ENCODE measurements around the gene NR2F2.

The NR2F2 gene

GRCh38 chr15:96353930-96354730 is 23.6 kb downstream of the NR2F2 start:
- DNase-seq (ENCODE audit: low read depth): no peak

DNA sequence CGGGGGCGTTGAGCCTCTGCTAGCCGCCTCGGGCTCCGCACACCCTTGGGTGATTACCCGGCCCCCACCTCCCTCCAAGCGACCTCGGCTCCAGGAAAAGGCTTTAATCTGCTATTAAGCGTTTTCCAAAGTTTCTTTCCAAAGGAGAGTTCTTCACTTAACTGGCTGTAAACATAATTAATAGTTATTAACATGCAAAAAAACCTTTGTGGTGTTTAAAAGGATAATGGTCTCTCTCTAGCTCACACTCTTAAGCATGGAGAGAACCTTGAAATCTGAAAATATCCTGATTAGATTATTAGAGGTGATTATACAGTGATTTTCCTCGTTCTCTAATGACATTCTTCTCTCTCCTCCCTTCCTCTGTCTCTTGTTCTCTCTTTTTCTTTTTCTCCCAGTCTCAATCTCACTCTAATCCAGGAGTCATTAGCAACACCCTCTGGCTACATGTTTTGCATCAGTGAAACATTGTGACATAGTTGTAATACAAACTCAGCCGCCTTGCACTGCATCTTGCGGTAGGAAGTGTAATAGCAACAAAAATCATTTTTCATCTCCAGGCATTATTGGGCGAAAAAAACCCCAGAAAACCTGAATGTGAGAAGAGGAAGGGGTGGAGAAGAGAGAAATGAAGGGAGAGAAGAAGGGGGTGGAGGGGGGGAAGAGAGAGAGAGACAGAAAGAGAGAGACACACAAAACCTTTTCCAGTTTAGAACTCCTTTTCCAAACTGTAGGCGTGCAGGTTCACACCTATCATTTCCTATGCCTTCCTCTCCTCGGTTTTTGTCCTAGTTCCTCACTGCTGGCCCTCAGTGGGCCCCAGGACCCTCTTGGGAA is 24.4 kb downstream of the NR2F2 start:
- DNase-seq (ENCODE audit: low read depth): no peak

- no peak for DNase-seq (ENCODE audit: low read depth)
These were observed 25.2 kb downstream of the NR2F2 start for GRCh38 chr15:96355568-96356187.

DNA sequence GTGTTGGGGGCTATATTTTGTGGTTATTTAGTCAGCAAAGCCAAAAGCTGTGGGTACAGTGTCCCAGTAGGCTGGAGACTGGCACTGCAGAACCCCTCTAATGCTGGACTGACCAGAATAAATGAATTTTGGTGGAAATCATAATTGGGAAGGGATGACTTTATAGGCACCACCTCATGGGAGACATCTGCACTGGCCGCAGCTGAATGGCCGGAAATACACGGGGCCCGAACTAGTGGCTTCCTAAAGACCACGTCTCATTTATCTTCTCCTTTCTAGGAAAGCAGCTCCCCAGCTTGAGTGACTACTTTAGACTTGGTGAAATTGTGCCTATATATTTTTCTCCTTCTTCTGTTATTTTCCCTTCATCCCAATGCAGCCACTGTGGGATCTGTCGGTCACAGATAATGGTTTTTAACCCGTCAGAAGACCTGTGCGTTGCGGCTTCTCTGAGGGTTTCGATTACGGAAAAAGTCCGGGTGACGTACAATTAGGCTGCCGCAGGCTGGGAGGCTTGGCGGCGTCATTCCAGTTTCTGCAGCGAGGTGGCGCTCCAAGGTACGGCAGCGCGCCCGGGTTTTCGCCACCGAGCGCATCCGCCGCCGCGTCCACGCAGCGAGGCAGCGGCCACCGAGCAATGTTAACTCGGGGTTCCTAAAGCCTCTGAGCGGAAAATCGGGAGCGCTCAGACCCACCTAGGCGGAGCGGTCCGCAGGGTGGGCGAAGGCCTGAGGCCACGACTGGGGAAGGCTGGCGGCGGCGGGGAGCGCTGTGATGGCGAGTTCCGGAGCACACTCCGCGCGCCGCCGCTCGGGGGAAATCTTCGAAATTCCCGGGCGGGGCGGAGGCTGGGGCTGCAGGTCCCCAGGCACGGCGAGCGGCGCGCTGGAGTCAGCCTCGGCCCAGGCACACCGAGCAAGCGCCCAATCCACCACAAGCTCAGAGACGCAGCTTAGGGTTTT is 26.3 kb downstream of the NR2F2 start:
- peak; percentile 62 for DNase-seq (ENCODE audit: low read depth)

DNA sequence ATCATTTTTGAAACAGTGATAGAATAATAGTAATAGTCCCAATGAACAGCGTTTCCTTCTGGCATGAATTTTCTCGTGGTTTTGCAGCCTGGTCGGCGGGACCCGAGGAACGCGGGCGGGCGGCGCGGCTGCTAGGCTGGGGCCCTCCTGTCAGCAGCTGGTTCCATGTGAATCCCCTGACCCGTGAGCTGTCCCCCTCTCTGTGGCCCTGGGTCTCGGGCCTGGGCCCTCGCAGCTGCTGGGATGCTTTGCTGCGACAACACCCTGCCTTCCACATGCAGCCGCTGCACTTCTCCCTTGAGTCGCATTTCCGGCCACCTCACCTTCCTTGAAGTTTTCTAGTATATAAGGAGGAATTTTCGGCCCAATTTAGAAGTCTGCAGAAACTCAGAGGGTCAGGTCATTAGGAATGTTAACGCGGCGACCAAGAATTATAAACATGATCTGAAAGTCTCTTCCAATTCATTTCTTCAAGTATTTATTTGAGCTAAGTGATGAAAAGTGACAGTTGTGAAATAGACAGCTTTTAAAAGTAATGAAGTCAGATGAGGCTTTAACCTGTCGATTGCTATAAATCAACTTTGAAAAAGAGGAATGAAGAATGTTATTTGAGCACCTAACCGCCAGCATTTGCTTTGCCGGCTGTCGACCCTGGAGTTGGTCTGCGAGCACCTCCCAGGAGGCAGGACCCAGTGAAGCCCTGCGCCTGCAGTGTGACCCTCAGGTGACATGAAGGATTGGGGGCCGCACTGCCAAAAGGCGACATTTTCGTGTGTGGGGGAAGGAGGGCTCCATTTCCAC is 27.7 kb downstream of the NR2F2 start:
- DNase-seq (ENCODE audit: low read depth): no peak

- no peak for DNase-seq (ENCODE audit: low read depth)
These were observed 28.5 kb downstream of the NR2F2 start for GRCh38 chr15:96358821-96359615.

DNA sequence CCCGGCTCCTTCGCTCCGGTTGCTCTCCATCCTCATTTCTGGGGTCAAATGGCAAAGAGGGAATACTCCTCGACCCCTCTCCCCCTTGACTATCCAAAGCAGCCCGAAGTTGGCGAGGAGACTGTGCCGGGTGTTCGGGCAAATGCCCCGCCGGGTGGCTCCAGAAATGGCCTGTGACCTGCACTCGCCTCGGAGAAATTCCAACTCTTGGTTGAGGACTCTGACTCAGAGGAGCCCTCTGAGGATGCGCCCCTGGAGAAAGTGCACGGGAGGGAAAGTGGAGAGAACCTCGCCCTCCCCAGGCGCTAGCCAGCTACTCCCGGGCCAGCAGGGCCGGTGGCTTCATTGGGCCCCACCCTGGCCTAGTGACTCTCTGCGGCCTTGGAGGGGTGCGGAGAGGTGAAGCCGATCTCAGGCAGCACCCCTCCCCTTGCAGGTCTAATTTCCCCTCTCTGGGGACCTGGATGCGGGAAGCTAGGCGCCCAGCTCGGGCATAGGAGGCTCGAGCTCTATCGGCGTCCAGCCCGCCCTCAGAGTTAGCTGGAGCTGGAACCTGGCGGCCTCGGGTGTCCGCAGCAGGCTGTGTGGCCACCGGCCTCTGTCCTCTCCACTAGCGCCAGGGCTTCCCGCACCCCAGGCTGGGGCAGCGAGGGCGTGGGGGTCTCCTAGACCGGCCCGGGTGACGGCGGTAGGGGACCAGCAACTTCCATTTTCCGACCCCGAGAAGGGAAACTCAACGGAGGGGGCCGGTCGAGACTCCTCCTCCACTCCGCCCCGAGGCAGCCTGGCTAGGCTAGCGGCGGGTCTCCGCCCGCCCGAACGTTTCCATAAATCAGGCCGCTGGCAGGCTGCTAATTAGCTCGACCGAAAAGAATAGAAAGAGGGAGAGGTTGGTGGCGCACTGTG is 29.4 kb downstream of the NR2F2 start:
- no peak for DNase-seq (ENCODE audit: low read depth)

GRCh38 chr15:96360581-96361308 is 30.2 kb downstream of the NR2F2 start:
- DNase-seq (ENCODE audit: low read depth): no peak

GRCh38 chr15:96361309-96362010 is 31.0 kb downstream of the NR2F2 start:
- DNase-seq (ENCODE audit: low read depth): no peak

DNA sequence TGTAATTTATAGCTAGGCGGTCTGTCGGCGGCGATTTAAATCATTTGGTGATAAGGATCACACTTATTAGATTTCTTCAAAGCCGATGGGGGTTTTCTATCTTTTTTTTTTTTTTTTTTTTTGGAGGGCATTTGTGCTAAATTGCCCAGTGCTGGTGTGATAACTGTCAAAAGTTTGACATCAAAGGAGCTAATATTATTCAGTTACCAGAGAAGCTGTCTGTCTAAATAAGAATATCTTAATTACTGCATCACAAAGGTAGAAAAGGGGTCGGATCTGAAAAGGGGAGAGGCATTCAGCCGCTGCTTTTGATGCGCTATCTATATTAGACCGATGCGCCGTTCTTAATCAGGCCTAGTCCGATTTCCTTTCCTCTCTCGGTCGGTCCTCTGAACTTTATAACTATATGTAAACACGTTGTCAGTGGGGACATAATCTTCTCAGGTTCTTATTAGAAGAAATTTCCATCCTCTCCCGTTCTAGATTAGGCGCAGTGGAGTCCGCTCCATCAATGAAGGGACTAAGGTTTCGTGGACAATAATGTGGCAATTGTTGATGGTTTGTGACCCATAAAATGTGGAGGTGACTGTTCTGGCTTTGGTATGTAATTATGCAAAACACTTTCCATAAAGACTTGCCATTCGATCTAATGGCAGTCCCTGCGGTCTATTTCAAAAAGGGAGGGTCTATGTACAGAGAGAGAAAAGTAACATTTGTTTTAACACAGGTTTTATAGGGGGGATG is 31.7 kb downstream of the NR2F2 start:
- no peak for DNase-seq (ENCODE audit: low read depth)

DNA sequence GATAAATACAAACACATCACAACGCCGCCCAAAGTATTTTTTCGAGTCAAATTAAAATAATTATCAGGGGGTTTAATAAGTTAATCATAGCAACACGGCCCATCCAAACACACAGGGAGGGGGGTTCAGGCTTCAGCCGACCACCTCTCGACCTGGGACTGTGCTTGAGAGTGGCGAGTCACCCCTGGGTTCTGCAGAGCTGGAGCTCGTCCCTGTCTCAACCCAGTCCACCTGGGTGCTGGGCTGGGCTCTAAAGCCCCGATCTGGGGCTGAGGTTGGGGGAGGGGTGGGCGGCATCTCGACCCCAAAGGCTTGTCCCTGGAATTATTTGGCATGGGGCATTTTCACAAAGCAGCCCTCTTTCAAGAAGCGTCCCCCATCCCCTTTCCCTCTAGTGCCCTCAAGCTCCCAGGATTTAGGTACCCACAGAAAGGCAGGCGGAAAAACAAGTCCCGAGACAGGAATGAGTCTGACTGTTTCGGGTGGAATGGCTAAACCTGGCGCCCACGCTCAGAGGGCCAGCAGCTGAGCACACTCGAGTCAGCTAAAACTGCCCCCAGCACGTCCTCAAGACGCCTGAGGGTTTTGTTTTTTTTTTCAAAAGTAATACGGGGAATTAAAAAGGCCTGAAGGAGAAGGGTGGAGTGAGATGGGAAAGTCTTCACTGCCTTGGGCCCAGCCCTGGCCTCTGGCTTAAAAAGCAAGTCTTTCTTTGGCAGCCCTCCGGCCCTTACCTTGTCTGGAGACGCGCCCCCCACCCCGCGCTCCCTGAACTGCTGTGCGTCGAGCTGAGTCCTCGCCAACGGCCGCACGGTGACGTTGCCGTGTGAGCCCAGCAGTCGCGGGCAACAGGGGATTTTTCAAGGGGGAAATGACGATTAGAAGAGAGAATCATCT is 32.5 kb downstream of the NR2F2 start:
- no peak for DNase-seq (ENCODE audit: low read depth)

DNA sequence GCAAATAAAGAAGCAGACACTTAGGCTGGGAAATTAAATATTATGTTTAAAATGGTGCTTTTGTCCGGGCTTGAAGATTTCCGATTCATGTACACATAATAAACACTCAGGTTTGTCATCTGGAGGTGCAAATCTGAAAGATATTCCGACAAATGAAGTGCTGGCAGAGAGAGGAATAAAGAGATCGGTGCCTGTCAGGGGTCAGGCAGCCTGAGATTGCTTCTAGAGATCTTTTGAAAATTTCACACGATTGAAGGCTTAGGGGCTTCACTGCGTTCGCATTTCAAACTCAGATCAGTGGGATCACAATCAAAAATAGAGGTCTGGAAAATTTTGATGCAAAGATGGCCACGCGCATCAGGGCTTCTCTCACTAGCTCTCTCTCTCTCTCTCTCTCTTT is 33.2 kb downstream of the NR2F2 start:
- DNase-seq (ENCODE audit: low read depth): no peak

- no peak for DNase-seq (ENCODE audit: low read depth)
These were observed 35.5 kb downstream of the NR2F2 start for GRCh38 chr15:96365781-96366525.

DNA sequence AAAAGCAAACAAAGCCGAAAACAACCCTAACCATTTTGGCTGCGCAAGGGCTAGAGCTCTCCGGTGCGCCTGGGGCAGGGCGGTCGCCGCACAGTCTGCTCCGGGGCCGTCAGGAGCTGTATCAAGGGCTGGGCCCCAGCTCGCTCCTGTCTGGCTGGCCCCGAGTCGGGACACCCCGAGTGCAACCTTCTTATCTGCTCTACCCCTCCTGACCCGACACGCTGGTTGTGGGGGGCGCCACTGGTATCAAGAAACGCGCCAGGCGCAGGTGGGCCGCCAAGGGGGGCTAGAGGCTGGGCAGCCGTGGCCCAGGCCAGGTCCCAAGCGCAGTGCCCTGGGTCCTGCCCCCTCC is 36.0 kb downstream of the NR2F2 start:
- DNase-seq (ENCODE audit: low read depth): no peak
